RWPE2 (cell line): ENCODE data around the gene HECW1.

Experiments
- ATAC-seq: fragments of 200-7000 bp; cut with Tn5 transposase; 3 replicates; pipeline ENCODE4 v1.9.1; 2021; ENCODE audit warnings: low read depth
- DNase-seq: peaks from one replicate; pipeline ENCODE4 v3.0.0-alpha.2; 2020; ENCODE audit warnings: low spot score
- H3K27ac ChIP-seq: fragments of 450-650 bp; 2 replicates; pipeline ENCODE4 v1.5.1; 2017; ENCODE audit warnings: mild to moderate bottlenecking; ENCODE audit not compliant: poor library complexity, severe bottlenecking
- H3K27me3 ChIP-seq: fragments of 250-450 bp; sonication (Bioruptor Pico); 2 replicates; pipeline ENCODE4 v1.5.1; 2021; ENCODE audit warnings: mild to moderate bottlenecking, moderate library complexity; ENCODE audit not compliant: insufficient read depth, poor library complexity, severe bottlenecking
- H3K36me3 ChIP-seq: fragments of 250-450 bp; sonication (Bioruptor Pico); 2 replicates; pipeline ENCODE4 v1.5.1; 2020; ENCODE audit warnings: low read depth, mild to moderate bottlenecking, moderate library complexity
- H3K4me1 ChIP-seq: fragments of 250-450 bp; sonication (Bioruptor Pico); 2 replicates; pipeline ENCODE4 v1.5.1; 2021; ENCODE audit warnings: mild to moderate bottlenecking, moderate library complexity; ENCODE audit not compliant: insufficient read depth, poor library complexity, severe bottlenecking
- H3K4me3 ChIP-seq: fragments of 250-450 bp; sonication (Bioruptor Pico); 2 replicates; pipeline ENCODE4 v1.5.1; 2021; ENCODE audit warnings: mild to moderate bottlenecking, moderate library complexity; ENCODE audit not compliant: severe bottlenecking
- H3K9me3 ChIP-seq: fragments of 250-450 bp; sonication (Bioruptor Pico); 2 replicates; pipeline ENCODE4 v1.5.1; 2021; ENCODE audit warnings: mild to moderate bottlenecking, moderate library complexity; ENCODE audit not compliant: severe bottlenecking
- CTCF ChIP-seq: fragments of 450-650 bp; IDR thresholded peaks from one replicate; pipeline ENCODE4 v1.5.1; 2017; ENCODE audit warnings: mild to moderate bottlenecking, moderate library complexity; ENCODE audit not compliant: poor library complexity, severe bottlenecking

The HECW1 gene

DNA sequence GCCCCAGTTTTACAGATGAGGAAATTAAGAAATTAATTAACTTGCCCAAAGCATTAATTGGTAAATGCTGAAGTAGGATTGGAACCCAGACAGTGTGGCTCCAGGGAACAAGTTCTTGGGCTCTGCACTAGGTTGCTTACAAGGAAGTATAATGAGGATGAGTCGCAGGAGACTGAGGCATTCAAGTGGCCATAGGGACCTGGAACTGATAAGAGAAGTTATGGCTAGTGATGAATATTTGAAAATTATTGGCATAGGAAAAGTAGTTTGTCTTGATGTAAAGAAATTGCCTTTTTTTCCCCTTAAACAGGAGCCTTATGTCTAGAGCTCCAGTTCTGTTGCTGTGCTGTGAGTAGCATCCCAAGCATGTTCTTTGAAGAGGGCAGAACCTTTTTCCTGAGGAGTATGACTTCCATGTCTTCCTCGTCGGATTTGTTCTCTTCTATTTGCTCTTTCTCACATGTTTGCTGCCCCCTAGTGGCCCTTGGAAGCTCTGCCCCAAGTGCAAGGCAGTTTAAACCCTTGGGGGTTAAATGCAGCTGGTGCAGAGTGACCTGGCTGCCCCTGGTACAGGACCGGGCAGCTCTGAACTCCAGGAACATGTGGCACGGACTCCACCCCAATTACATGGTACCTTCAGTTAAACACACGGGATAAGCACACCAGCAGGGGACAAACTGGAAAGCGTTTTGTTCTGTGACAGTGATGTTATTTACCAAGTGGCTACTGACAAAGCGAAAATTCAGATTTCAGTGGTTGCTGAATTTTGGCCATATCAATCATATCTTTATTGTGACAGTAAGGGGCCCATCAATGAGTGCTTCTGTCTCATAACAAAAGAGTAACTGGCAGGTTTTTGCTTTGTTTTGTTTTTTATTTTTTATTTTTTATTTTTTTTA is 148.8 kb downstream of the HECW1 start:
- no peaks in the 10 kb centered on the region for H3K4me1 ChIP-seq
- H3K9me3 ChIP-seq, result no peaks in the 10 kb centered on the region
- H3K27ac ChIP-seq, result no peak overlapping the region
- DNase-seq (peak; percentile 65), ATAC-seq (peak; percentile 87)
- H3K27me3 ChIP-seq, result no peaks in the 10 kb centered on the region
- no peak overlapping the region for H3K4me3 ChIP-seq
- peak; percentile 92 for TF ChIP-seq CTCF
- H3K36me3 ChIP-seq, result no peaks in the 10 kb centered on the region

- TF ChIP-seq CTCF, result no peak
- no peak for DNase-seq
- no peak for ATAC-seq
- Histone ChIP-seq H3K4me1 (no peaks in the 10 kb centered on the region), H3K27me3 (no peaks in the 10 kb centered on the region), H3K27ac (no peak overlapping the region), H3K9me3 (no peaks in the 10 kb centered on the region), H3K36me3 (no peaks in the 10 kb centered on the region), H3K4me3 (no peak overlapping the region)
Measured at GRCh38 chr7:43265139-43265538, 152.7 kb downstream of the HECW1 start.

DNA sequence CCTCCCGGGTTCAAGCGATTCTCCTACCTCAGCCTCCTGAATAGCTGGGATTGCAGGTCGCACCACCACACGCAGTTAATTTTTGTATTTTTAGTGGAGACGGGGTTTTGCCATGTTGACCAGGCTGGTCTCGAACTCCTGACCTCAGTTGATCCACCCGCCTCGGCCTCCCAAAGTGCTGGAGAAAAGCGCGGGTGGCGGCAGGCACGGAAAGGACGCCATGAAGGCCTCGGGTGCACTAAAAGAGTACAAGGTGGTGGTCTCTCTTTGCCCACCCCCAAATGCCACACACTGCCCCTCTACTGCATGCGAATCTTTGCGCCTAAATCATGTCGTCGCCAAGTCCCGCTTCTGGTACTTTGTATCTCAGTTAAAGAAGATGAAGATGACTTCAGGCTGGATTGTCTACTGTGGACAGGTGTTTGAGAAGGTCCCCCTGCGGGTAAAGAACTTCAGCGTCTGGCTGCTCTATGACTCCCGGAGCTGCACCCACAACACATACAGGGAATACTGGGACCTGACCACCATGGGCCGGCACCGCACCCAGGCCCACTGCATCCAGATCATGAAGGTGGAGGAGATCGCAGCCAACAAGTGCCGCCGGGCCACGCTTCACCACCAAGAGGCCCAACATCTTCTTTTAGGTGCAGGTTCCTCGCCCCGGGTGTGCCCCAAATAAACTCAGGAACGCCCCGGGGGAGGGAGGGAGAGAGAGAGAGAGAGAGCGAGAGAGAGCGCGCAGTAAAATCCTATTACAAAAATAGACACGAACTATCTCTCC is 161.7 kb downstream of the HECW1 start:
- no peaks in the 10 kb centered on the region for H3K4me1 ChIP-seq
- TF ChIP-seq CTCF, result no peak
- H3K27ac ChIP-seq, result no peak overlapping the region
- DNase-seq, result no peak
- no peaks in the 10 kb centered on the region for H3K9me3 ChIP-seq
- no peak overlapping the region for H3K4me3 ChIP-seq
- ATAC-seq, result no peak
- H3K27me3 ChIP-seq, result no peaks in the 10 kb centered on the region
- no peaks in the 10 kb centered on the region for H3K36me3 ChIP-seq

- Histone ChIP-seq H3K4me1 (no peaks in the 10 kb centered on the region), H3K27me3 (no peaks in the 10 kb centered on the region), H3K27ac (no peak overlapping the region), H3K9me3 (no peaks in the 10 kb centered on the region), H3K36me3 (no peaks in the 10 kb centered on the region), H3K4me3 (no peak overlapping the region)
- TF ChIP-seq CTCF, result no peak
- ATAC-seq (no peak), DNase-seq (no peak)
Measured at GRCh38 chr7:43274752-43275151, 162.3 kb downstream of the HECW1 start.
